GM10248 (cell line): ENCODE measurements around the gene ESR1.
"Not testable (repeated sequence)": the region's sequence is repeated elsewhere in the genome, so short reads cannot be mapped to it uniquely, and the experiment has no call there.

Source experiments
- CTCF ChIA-PET: fragments of 300-600 bp; sonication (Branson Sonifier 250); formaldehyde crosslinking; extraction: SDS; loops from one replicate; lab custom pipeline; 2021; ENCODE audit warnings: antibody characterized with exemption; lab: Yijun Ruan, JAX
- POLR2A ChIA-PET: fragments of 350-650 bp; sonication (Branson Sonifier 250); formaldehyde crosslinking; extraction: SDS; loops from one replicate; lab custom pipeline; 2020; ENCODE audit warnings: antibody characterized with exemption; lab: Yijun Ruan, JAX
- DNase-seq: peaks from one replicate; pipeline ENCODE4 v3.0.0; 2012; ENCODE audit errors: extremely low spot score
- CTCF ChIP-seq: IDR thresholded peaks from 2 replicates; pipeline ENCODE4 v1.5.1; 2012; ENCODE audit warnings: mild to moderate bottlenecking, low read depth; ENCODE audit errors: extremely low read depth, missing control alignments, control extremely low read depth

The ESR1 gene

DNA sequence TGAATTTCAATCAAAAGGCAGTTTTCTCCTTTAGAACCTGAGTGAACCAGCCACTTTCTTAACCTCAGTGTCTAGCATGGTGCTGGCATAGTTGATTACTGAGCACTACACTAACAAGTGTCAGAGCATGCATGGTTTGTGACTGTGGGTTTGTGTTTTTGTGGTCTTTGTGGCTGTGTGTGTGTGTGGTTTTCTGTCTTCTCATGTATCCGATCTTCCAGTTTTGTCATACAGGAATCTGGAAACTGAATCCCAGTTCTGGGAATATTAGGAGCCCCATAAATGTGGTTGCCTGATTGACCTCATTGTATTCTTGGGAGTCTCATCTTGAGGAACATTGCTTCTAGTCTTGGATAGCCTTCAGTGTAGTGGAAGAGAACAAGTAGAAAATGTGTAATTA is 73.7 kb downstream of the ESR1 start:
- CTCF ChIA-PET: no interaction called here
- DNase-seq: no peak
- TF ChIP-seq CTCF: no peak
- POLR2A ChIA-PET: no interaction called here

- no peak for DNase-seq
- ChIA-PET POLR2A (no interaction called here), CTCF (no interaction called here)
- TF ChIP-seq CTCF: no peak
These were observed 74.7 kb downstream of the ESR1 start for GRCh38 chr6:151882206-151882605.

- ChIA-PET CTCF (interaction anchor here (0.6 kb wide), 1 partner anchor 207 kb away, joined by 3 read pairs; no protein-coding TSS in a partner anchor), POLR2A (no interaction called here)
- TF ChIP-seq CTCF: no peak
- DNase-seq: no peak
These were observed 77.8 kb downstream of the ESR1 start for GRCh38 chr6:151885234-151885633.

DNA sequence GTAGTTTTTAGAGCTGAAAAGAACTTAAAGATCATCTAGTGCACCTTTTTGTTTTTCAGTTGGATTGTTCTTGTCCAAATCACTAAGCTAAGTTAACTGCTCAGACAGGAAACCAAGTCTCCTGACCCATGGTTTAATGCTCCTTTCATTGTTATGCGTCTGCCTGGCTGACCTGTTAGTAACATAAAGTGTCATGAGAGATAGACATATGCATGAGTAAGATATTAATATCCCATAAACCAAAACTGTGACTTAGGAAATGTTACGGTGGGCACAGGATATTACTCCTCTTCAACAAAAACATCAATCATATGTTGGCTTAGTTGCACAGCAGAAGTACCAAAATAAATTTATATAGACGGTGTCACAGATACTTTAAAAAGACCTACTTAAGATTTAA is 84.0 kb downstream of the ESR1 start:
- no peak for TF ChIP-seq CTCF
- CTCF ChIA-PET: no interaction called here
- DNase-seq: no peak
- POLR2A ChIA-PET: no interaction called here

DNA sequence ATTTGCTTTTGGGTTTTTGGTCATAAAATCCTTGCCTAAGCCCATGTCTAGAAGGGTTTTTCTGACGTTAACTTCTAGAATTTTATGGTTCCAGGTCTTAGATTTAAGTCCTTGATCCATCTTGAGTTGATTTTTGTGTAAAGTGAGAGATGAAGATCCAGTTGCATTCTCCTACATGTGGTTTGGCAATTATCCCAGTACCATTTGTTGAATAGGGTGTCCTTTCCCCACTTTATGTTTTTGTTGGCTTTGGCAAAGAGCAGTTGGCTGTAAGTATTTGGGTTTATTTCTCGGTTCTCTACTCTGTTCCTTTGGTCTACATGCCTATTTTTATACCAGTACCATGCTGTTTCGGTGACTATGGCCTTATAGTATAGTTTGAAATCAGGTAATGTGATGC is 86.9 kb downstream of the ESR1 start:
- CTCF ChIA-PET, DNase-seq, POLR2A ChIA-PET: not testable (repeated sequence)

- POLR2A ChIA-PET, DNase-seq, CTCF ChIA-PET: not testable (repeated sequence)
These were observed 91.7 kb downstream of the ESR1 start for GRCh38 chr6:151899221-151899620.

- DNase-seq, POLR2A ChIA-PET, CTCF ChIA-PET: not testable (repeated sequence)
These were observed 92.3 kb downstream of the ESR1 start for GRCh38 chr6:151899796-151900195.

DNA sequence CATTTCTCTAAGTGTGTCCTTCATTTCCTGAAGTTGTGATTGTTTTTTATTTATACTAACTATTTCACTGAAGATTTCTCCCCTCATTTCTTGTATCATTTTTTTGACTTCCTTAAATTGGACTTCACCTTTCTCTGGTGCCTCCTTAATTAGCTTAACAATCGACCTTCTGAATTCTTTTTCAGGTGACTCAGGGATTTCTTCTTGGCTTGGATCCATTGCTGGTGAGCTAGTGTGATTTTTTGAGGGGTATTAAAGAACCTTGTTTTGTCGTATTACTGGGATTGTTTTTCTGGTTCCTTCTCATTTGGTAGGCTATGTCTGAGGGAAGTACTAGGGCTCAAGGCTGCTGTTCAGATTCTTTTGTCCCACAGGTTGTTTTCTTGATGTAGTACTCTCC is 92.8 kb downstream of the ESR1 start:
- DNase-seq: no peak
- POLR2A ChIA-PET: no interaction called here
- CTCF ChIA-PET: no interaction called here
- TF ChIP-seq CTCF: no peak
